GM19238 (cell line): Measurements from ENCODE around the gene ACAT2.
"Not testable (repeated sequence)": the region's sequence is repeated elsewhere in the genome, so short reads cannot be mapped to it uniquely, and the experiment has no call there.

Source experiments
- DNase-seq: peaks from one replicate; pipeline ENCODE4 v3.0.0; 2011; ENCODE audit warnings: low spot score; ENCODE audit not compliant: insufficient read length

The ACAT2 gene

DNA sequence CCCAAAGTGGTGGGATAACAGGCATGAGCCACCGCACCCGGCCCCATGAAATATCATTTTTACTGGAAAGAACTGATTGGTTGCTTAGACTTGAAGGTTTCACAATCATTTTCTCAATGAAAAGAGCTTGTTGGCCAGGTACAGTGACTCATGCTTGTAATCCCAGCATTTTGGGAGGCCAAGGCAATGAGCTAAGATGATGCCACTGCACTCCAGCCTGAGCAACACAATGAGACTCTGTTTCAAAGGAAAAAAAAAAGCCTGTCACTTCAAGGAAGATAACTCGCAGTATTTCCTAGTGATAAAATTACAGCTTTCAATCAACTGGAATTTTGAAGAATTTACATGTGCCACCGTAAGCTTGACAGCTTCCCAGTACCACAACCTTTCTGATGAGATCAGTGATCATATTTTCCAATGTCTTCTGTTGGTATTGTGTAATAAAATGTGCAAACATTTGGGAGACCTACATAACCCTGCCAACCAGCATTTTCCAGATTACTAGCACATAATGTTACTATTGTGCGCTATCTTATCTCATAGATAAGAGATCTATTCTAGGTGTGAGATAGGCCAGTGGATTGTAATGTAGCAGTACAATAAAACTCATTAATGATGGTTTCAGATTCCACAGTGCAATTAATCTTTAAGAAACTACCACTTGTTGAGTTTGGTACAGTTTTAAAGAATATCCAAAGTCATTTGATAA is 45.5 kb downstream of the ACAT2 start:
- no peak for DNase-seq

DNA sequence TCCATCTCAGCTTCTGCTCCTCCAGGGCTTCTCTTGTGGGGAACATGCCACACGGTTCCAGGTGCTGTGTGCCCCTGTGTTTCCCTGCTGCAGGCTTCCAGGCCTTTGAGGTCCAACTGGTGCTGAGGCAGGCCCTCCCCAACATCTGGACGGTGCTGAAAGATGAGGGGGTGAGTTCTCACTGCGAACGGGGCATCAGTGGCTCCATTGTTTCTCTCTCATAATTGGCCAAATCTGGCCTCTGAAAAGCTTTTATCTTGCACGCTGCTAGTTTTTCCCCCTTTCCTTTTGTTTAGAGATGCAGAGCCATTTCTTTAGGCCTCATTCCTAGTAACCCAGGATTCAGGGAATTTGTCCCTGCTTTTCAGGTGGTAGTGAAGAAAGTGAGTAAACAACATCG is 46.8 kb downstream of the ACAT2 start:
- DNase-seq: no peak

DNA sequence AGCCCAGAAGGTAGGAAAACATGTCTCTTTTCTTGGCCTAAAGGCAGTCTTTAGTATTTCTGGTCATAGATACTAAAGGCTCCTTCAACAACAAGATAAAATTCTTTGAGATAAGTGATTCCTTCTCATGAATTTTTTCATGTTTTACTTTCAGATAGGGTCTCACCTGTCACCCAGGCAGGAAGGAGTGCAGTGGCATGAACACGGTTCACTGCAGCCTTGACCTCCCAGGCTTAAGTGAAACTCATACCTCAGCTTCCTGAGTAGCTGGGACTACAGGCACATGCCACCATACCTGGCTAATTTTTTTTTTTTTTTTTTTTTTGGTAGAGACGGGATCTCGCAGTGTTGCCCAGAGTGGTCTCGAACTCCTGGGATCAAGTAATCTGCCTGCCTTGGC is 47.3 kb downstream of the ACAT2 start:
- DNase-seq: no peak

DNA sequence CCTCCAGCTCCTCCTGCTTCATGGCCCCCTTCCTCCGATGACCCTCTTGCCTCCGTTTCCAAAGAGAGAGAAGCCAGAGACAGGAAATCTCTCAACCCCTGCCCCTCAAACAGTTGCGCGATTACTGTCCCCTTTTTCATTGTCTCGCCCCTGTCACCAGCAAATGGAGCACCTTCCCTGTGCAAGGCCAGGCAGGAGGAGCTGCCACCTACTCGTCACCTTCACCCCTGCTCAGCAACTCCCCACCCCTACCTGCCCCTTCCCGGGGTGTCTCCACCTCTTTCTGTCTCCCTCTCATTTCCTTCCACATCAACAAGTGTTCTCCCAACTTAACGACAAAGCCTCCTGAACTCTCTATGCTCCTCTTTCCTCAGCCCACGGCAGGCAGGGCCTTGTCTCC is 51.9 kb downstream of the ACAT2 start:
- no peak for DNase-seq

DNA sequence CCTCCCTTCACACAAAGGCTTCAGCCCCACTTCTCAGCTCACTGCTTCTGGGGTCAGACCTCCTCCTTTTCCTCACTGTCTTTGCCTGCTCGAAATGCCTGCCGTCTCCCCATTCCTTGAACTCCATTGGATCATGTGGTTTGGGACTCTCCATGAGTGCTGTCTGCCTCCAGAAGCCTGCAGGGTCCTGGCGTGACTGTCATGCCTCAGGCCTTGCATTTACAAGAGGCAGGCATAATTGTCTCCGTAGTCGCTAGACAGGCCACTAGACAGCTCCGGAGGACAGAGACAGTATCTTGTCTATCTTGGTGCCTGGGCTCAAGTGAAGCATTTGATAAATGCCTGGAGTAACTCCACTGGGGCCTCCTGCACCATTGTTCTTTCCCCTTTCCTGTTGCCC is 53.6 kb downstream of the ACAT2 start:
- no peak for DNase-seq

DNA sequence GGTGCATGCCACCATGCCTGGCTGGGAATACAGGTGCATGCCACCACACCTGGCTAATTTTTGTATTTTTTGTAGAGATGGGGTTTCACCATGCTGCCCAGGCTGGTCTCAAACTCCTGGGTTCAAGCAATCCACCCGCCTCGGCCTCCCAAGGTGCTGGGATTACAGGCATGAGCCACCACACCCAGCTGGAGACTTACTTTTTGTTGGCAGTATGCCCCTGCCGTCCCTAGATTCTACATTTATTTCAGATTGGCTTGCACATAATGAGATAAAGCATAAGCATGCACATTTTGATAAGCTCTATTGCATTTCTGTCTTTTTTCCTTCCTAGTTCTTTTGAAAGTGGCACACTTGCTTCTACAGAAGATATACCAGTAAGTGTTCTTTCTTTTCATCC is 54.9 kb downstream of the ACAT2 start:
- not testable (repeated sequence) for DNase-seq

DNA sequence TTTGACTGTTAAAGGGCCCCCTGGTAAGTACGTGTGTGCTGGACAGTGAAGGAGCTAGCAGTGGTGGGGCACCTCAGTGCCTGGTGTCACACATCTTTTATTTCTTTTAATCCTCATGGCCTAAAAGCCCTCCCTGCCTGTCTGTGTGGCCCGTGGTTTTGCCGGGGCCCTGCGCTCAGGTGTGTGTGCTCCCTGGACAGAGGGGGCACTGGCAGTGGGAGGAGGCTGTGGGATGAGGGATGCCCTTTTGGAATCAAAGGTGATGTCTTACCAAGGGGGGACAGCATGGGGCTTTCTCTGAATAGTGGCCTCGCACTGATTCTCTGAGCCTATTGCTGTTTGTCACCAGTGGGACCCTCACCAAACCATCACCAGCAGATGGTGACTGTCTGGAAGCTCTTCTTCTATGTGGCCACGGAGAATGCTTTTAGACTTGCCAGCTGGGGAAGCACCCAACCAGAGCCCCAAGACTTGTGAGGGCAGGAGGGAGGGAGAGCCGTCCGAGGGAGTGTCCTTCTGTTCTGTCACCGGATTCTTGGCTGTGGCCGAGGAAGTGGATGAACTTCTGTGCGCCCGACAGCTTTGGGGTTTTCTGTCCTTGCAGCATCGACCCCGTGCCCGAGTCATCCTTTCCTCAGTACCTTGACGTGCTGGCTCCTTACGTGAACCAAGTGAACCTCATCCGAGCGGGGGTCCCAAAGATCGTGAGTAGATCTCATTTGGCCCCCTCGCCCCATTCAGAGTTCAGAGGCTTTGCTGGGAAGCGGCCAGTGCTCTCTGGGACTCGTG is 56.3 kb downstream of the ACAT2 start:
- DNase-seq: no peak

DNA sequence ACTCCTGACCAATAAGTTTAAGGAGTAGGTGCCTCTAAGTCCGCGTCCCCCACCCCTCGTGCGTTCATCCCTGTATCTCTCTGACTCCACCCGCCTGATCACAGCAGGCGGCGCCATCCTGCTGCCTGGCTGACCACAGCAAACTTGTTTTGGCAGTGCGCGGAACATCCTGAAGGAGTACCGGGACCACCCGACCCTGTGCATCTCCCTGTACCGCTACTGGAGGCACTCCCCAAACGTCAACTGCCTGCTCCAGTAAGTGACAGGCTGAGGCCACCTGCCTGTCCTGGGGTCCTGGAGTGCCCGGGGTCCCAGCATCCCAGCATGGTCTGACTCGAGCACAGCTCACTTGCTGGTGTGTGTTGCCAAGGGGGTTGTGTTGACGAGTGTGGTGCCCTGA is 57.3 kb downstream of the ACAT2 start:
- DNase-seq: no peak

DNA sequence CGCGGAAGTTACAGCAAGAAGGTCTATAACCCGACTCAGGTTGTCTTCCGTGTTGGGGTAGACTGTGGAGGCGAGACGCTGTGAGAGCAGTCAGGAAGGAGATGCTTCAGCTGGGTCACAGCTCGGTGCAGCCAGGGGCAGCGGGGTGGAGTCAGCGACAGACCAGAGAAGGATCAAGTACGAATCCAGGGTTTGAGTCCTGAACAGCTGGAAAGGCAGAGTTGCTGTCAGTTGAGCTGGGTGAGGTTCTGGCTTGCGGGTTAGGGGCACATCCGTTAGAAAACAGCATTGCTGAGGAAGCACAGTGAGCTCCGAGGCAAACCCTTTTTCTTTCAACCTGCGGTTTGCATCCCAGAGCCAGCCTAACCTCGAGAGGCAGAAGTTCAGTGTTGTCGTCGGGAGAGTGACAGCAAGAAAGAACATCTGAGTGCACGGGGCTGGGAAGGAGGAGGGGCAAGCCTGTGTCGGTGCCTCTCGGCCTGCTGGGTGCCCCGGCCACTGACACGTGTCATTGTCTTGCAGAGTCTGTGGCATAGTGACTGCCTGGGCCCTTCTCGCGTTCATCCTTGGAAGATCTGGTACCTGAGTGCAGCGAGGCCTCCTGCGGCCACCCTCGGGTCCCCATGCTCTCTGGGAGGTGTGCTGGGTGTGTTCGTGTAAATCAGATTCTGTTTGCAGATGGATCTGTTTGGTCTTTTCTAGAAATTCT is 58.2 kb downstream of the ACAT2 start:
- DNase-seq: no peak

DNA sequence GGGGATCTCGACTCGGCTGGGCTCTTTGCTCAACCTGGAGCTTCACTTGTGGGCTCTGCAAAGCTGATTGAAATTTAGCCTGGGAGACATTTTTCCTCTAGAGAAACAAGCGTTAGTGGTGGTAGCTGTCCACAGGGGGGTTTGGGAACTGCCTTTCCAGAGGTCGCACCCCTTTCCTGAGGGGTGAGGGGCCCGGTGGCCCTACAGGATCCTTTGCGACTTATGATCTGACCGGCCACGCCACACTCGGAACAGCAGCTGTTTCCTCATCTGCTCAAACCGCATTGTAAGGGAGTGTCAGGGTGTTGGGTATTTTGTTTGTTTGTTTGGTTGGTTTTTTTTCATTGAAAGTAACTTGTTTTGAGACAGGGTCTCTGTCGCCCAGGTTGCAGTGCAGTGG is 59.3 kb downstream of the ACAT2 start:
- DNase-seq: no peak

DNA sequence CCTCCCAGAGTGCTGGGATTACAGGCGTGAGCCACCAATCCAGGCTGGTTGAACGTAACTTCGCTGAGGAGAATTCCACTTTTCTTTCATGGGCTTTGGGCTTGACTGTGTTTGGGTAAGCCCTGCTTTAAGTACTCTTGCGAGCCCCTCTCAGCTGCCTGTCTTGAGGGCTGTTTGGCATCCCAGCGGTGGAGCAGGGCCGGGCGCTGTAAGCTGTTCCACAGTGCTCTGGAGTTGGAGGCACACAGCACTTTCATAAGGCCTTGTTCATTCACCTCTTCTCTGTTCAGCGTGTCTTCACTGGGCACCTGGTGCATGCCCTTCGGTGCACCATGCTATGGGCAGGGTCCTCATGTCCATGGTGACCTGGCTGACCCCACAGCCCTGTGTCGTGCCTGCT is 59.9 kb downstream of the ACAT2 start:
- DNase-seq: no peak

DNA sequence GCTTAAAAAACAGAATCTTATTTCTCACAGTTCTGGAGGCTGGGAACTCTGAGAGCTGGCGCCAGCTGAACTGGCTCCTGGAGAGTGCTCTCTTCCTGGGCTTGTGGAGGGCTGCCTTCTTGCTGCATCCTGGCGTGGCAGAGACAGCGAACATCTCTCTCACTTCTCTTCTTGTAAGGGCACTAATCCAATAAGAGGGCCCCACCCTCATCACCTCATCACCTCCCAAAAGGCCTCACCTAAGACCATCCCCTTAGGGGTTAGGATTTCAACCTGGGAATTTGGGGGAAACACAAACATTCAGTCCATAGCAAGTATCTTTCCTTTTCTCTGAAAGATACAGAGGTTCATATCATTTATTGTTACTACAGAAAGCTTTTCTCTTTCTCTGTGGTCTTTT is 62.1 kb downstream of the ACAT2 start:
- no peak for DNase-seq

DNA sequence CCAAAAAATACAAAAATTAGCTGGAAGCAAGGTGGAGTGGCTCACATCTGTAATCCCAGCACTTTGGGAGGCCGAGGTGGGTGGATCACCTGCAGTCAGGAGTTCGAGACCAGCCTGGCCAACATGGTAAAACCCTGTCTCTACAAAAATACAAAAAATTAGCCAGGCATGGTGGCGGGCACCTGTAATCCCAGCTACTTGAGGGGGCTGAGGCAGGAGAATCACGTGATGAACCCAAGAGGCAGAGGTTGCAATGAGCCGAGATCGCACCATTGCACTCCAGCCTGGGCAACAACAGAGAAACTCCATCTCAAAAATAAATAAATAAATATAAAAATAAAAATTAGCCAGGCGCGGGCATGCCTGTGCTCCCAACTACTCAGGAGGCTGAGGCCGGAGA is 62.8 kb downstream of the ACAT2 start:
- not testable (repeated sequence) for DNase-seq

DNA sequence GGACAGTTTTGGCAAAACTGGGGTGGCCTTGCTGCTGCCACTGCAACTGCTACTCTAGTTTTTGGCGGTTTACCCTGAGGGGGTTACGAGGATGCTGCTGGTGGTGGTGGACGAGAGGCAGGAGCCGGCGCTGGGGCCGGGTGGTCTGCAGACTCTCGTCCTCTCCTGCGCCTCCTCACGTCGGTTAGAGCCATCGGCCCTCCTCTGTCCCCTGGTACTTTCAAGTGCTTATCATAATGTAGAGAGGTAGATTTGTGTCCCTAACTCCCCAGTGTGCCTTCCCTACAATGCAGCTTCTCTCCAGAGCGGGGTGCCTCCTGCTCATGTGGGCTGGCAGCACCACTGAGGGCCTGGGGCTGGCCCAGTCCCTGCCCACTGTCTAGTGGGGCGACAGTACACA is 64.2 kb downstream of the ACAT2 start:
- no peak for DNase-seq

DNA sequence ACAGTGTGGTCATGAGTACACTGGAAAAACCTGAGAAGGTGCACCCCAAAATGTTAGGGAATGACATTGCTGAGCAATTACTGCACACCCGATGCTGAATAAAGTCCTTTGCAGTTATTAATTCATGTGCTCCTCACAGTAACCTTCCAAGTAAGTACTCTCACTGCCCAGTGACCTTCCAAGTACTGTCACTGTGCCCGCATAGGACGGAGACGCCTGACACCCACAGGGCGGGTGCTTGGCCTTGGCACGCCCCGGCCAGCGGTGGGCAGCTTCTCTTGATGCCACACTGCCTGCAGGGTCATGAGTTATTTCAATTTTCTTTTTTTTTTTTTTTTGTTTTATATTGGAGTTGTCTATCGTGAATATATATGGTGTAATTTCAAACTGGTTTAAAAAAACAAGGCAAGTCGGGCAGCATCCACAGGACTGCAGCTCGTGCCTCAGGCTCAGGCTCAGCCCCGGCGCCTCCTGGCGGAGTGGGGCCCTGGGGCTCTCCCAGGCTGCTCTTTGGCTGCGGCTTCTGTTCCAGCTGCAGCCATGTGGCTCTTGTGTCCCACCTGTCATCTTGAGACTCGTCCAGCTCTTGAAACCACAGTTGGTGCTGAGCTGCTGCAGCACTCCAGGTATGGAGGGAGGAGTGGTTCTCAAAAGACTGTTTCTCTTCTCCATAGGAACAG is 65.3 kb downstream of the ACAT2 start:
- DNase-seq: no peak

DNA sequence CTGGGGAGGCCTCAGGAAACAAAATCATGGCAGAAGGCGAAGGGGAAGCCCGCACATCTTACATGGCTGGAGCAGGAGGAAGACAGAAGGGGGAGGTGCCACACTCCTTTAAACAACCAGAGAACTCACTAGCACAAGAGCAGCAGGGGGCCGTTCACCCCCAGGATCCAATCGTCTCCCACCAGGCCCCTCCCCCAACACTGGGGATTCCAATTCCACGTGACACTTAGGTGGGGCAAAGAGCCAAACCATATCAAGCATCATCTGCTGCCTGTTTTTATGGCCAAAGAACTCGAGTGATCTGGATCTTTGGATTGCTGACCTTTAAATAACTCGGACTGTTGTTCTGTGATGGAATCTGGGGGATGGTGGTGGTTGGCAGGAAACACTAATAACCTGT is 66.2 kb downstream of the ACAT2 start:
- DNase-seq: no peak
